ENCODE measurements around the gene IPO4. TPM values are rescaled to one million over a fixed set of nuclear protein-coding genes. Genes with fewer than 3 reads are reported as not detected.

IPO4 gene
- total and polyA plus RNA-seq, 2 of the 4 experiments (the other 2 are of a cell fraction), result 37.6 to 39.4 TPM

DNA sequence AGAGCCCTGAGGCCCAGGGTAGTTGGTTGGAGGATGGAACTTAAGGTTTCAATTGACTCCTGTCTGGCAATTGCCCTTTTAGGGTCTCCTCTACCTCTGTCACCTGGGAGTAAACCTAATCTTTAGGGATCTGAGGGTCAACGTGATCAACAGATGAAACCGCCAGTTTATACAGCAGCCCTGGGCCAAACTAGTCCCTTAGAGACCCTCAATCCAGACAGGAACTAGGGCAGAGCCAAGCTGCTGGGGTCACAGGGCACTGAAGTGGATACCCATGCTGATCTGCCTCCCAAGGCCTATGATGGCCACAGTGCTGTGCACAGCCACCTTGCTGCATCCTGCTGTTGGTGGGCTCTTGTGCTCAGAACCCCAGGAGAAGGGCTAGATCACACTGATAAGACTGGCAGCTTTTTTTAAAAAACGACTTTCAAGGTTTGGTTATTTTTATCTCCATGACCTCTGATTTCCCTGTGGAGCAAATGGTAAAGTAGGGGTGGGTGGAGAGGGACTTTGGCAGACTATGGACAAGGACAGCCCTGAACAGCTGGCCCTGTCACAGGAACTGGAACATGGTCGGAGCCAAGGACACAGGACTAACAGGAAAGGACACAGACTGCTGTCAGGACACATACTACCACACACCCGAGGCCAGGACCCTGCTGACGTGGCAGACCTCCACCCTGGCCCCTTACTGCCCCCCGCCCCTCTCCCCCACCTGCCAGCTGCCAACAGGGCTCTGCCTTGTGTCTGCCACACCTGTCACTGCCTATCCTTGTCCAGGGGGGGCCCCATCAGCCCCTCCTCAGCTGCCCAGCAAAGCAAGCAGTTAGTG is 57.7 kb downstream of the IPO4 start:
- no peak overlapping the region for H3K27ac ChIP-seq (ENCODE audit: insufficient read depth, low read length)
- ChIA-PET CTCF (no interaction called here), POLR2A (ENCODE audit: unreplicated experiment) (no interaction called here)

More for the DNA sequence above, 57.7 kb downstream of the IPO4 start:
- intact Hi-C loops (cut with micrococcal nuclease) (no loop called here), dilution Hi-C loops (cut with HindIII; ENCODE audit: low sequenced_read_pairs, unreplicated experiment) (no loop called here), in situ Hi-C loops (cut with MboI; ENCODE audit: low sequenced_read_pairs) (loop anchor here (10.0 to 25.0 kb wide), 3 partner anchors 304 to 1044 kb away; partner anchors contain the start of genes ACIN1, BCL2L2, C14orf119 and PABPN1)
- Histone ChIP-seq H3K36me3 (ENCODE audit: control insufficient read depth, insufficient read depth, low read length) (no peaks in the 10 kb centered on the region), H3K14ac (replicated peaks; ENCODE audit: low read depth, low read length) (no peak overlapping the region), H3K9me3 (ENCODE audit: control insufficient read depth, insufficient read depth, low read length) (no peaks in the 10 kb centered on the region), H3K4me2 (ENCODE audit: low read depth, low read length) (no peak overlapping the region), H3K4ac (ENCODE audit: low read depth, low read length) (no peak overlapping the region), H3K4me1 (ENCODE audit: control insufficient read depth, insufficient read depth, low read length) (peaks cover 2% of the 10 kb centered on the region; the same call in 1 of the 2 replicates), H2BK5ac (ENCODE audit: low read depth, low read length, poor library complexity, severe bottlenecking) (no peak overlapping the region), H3K27me3 (ENCODE audit: control insufficient read depth, insufficient read depth, low read length) (no peaks in the 10 kb centered on the region), H3K9me1 (ENCODE audit: insufficient read depth, low read length) (no peaks in the 10 kb centered on the region), H3K9ac (ENCODE audit: low read depth, low read length) (no peak overlapping the region), H3K4me3 (ENCODE audit: insufficient read depth, low read depth, low read length) (no peak overlapping the region), H2BK120ac (ENCODE audit: low read depth, low read length) (no peak overlapping the region), H2AFZ (replicated peaks; ENCODE audit: low read length, poor library complexity) (no peak overlapping the region), H4K20me1 (ENCODE audit: insufficient read depth, low read length) (no peaks in the 10 kb centered on the region), H4K91ac (ENCODE audit: insufficient read depth, low read depth, low read length) (no peak overlapping the region), H3K18ac (ENCODE audit: low read depth, low read length) (no peak overlapping the region), H2BK15ac (ENCODE audit: low read depth, low read length) (no peak overlapping the region), H3K23ac (ENCODE audit: low read depth, low read length) (no peak overlapping the region), H3K79me1 (ENCODE audit: low read depth in 1 of 2, low read length in 2 of 2) (no peaks in the 10 kb centered on the region), H4K5ac (ENCODE audit: low read depth, low read length) (no peak overlapping the region), H4K8ac (ENCODE audit: low read depth in 2 of 2, low read length in 2 of 2) (no peak overlapping the region), H3K56ac (ENCODE audit: extremely low read depth, insufficient read depth, low read length) (no peak overlapping the region), H2BK20ac (ENCODE audit: low read depth, low read length) (no peak overlapping the region), H2AK9ac (replicated peaks; ENCODE audit: low read depth, low read length, poor library complexity) (no peak overlapping the region), H2AK5ac (ENCODE audit: low read depth, low read length) (no peak overlapping the region)
- 63% methylated on average over 1 of the region's 7 CpGs; no CpG with 5 or more reads in 1 of the 2 experiments for WGBS, 2 experiments (ENCODE audit: extremely low coverage in 2 of 2, insufficient read length in 1 of 2)
- BruUV-seq (replicated peaks), result no TSS peak
- ATAC-seq (ENCODE audit: low read depth) (no peak), DNase-seq (no peak)
- TF ChIP-seq SMC3 (IDR thresholded peaks at IDR 0.05; ENCODE audit: low read depth, low read length) (no peak), RAD21 (IDR thresholded peaks at IDR 0.05; ENCODE audit: low read length) (no peak), POLR2A (IDR thresholded peaks at IDR 0.05; ENCODE audit: low read depth, low read length) (no peak), FOS (IDR thresholded peaks at IDR 0.05; ENCODE audit: low read depth, low read length) (no peak), CHD1 (IDR thresholded peaks at IDR 0.05; ENCODE audit: low read depth, low read length) (no peak), RFX5 (IDR thresholded peaks at IDR 0.05; ENCODE audit: low read depth, low read length) (no peak), MAZ (IDR thresholded peaks at IDR 0.05; ENCODE audit: borderline replicate concordance, low read depth, low read length) (no peak), BHLHE40 (IDR thresholded peaks at IDR 0.05; ENCODE audit: low read depth, low read length) (no peak), MXI1 (IDR thresholded peaks at IDR 0.05; ENCODE audit: borderline replicate concordance, low read depth, low read length) (no peak), NFE2L2 (IDR thresholded peaks at IDR 0.05; ENCODE audit: low read depth, low read length) (no peak), RCOR1 (IDR thresholded peaks at IDR 0.05; ENCODE audit: insufficient replicate concordance, low read length) (no peak), CEBPB (IDR thresholded peaks at IDR 0.05; ENCODE audit: low read depth, low read length) (no peak)
- TF ChIP-seq, protein P1, sequence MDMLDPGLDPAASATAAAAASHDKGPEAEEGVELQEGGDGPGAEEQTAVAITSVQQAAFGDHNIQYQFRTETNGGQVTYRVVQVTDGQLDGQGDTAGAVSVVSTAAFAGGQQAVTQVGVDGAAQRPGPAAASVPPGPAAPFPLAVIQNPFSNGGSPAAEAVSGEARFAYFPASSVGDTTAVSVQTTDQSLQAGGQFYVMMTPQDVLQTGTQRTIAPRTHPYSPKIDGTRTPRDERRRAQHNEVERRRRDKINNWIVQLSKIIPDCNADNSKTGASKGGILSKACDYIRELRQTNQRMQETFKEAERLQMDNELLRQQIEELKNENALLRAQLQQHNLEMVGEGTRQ (IDR thresholded peaks at IDR 0.05; ENCODE audit: low read depth, low read length), result no peak
- TF ChIP-seq, protein P2, sequence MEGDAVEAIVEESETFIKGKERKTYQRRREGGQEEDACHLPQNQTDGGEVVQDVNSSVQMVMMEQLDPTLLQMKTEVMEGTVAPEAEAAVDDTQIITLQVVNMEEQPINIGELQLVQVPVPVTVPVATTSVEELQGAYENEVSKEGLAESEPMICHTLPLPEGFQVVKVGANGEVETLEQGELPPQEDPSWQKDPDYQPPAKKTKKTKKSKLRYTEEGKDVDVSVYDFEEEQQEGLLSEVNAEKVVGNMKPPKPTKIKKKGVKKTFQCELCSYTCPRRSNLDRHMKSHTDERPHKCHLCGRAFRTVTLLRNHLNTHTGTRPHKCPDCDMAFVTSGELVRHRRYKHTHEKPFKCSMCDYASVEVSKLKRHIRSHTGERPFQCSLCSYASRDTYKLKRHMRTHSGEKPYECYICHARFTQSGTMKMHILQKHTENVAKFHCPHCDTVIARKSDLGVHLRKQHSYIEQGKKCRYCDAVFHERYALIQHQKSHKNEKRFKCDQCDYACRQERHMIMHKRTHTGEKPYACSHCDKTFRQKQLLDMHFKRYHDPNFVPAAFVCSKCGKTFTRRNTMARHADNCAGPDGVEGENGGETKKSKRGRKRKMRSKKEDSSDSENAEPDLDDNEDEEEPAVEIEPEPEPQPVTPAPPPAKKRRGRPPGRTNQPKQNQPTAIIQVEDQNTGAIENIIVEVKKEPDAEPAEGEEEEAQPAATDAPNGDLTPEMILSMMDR (conservative IDR thresholded peaks at IDR 0.05; ENCODE audit: low read depth, low read length), result no peak
- TF ChIP-seq, protein P3, sequence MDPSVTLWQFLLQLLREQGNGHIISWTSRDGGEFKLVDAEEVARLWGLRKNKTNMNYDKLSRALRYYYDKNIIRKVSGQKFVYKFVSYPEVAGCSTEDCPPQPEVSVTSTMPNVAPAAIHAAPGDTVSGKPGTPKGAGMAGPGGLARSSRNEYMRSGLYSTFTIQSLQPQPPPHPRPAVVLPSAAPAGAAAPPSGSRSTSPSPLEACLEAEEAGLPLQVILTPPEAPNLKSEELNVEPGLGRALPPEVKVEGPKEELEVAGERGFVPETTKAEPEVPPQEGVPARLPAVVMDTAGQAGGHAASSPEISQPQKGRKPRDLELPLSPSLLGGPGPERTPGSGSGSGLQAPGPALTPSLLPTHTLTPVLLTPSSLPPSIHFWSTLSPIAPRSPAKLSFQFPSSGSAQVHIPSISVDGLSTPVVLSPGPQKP (IDR thresholded peaks at IDR 0.05; ENCODE audit: borderline replicate concordance, low read depth, low read length), result no peak
